Fibroblast of villous mesenchyme (primary cell): ENCODE results near the gene DNER. TPM values are rescaled to one million over a fixed set of nuclear protein-coding genes. Genes with fewer than 3 reads are reported as not detected.

Experiments used
- DNase-seq: peaks from one replicate; pipeline ENCODE4 v3.0.0-alpha.2; 2010; ENCODE audit warnings: low read depth
- H3K4me3 ChIP-seq: 2 replicates; pipeline ENCODE4 v1.5.1; 2011; ENCODE audit warnings: low read depth, mild to moderate bottlenecking, low read length
- total RNA-seq: library from RNA; depleted of rRNA; stranded (reverse); fragments of >200 nt; gene quantifications from 2 replicates; pipeline ENCODE4 v1.2.3, GENCODE V29; 2012
- TF ChIP-seq, protein P1 (sequence below): IDR thresholded peaks from 2 replicates; pipeline ENCODE4 v1.5.1; 2012; ENCODE audit warnings: low read depth, mild to moderate bottlenecking, low read length; ENCODE audit not compliant: insufficient read depth

Gene DNER
- total RNA-seq, 1 donor: 0.86 TPM

DNA sequence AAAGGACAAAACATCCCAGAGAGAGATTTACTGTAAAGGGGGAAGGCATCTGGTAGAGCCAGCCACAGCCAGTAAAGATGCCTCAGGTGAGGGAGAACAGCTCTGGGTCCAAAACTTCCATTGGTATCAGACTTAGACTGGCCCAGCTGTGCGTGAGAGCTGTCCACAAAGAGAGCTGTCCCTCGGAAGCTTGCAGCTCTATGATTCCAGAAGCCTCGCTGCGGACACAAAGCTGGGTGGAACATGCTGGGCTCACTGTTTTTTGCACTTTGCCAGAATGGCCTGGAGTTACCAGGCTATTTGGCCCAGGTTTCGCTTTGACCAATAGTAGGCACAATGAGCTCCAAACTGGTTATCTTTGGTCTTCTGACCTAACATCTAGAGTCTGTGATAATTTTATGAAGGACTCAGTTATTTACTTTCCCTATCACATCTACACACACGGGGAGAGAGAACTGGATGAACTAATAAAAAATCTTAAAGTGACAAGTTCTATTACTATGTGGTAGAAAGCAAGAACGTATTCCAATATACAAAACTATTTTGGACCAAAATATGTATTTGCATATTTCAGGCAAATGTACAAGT, 101.9 kb downstream of the DNER start:
- no peak for DNase-seq
- TF ChIP-seq, protein P1, sequence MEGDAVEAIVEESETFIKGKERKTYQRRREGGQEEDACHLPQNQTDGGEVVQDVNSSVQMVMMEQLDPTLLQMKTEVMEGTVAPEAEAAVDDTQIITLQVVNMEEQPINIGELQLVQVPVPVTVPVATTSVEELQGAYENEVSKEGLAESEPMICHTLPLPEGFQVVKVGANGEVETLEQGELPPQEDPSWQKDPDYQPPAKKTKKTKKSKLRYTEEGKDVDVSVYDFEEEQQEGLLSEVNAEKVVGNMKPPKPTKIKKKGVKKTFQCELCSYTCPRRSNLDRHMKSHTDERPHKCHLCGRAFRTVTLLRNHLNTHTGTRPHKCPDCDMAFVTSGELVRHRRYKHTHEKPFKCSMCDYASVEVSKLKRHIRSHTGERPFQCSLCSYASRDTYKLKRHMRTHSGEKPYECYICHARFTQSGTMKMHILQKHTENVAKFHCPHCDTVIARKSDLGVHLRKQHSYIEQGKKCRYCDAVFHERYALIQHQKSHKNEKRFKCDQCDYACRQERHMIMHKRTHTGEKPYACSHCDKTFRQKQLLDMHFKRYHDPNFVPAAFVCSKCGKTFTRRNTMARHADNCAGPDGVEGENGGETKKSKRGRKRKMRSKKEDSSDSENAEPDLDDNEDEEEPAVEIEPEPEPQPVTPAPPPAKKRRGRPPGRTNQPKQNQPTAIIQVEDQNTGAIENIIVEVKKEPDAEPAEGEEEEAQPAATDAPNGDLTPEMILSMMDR: no peak
- no peak overlapping the region for H3K4me3 ChIP-seq

DNA sequence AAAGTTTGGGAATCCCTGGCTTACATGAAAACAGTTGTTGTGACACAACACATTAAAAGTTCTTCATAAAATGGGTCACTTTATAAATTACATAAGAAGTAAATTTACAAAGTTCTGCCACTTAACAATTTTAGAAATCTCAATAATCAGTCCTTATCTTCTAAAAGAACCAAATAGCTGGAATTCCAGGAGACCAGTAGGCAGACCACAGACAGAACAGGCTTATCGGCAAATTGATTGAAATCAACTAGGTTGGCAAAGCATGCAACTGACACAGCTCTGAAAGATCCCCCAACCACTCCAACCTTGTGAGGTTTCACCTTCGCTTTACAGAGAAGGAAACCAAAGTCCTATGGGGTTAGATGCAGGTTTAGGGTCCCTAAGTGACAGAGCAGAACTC, 103.0 kb downstream of the DNER start:
- H3K4me3 ChIP-seq: no peak overlapping the region
- no peak for DNase-seq
- TF ChIP-seq, protein P1: no peak

DNA sequence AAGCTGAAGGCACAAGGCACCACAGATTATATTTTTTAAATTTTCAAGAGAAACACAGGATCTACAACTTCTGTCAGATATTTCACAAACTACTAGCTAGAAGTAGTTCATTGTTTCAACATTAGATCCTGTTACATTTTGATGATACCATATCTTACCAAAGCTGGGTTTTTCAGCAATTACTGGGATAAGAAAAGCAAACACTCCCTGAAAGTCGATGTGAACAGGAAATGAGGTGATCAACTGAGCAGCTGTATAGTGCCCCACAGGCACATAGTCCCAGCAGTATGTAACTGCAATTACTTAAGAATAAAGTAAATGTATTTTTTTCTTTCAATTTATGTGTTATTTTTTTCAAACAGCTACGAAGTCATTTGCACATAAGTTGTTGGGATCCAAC, 103.5 kb downstream of the DNER start:
- peak; percentile 22 for DNase-seq
- TF ChIP-seq, protein P1: no peak
- no peak overlapping the region for H3K4me3 ChIP-seq

DNA sequence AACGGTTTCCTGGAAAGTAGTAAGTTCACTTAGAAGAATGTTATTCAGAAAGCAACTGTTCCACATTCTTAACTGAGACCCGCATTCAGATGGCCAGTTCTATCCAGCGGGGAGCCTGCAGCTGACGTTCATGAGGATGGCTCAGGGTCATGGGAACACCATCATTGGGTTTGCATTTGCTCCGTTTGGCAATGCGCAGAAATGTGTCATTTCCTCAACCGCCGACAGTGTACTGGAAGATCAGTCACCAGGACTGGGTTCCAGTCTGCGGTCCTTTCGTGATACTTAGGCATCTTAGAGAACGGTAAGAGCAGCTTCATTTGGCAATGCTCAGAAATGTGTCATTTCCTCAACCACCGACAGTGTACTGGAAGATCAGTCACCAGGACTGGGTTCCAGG, 104.0 kb downstream of the DNER start:
- DNase-seq: peak; percentile 12
- TF ChIP-seq, protein P1: no peak

DNA sequence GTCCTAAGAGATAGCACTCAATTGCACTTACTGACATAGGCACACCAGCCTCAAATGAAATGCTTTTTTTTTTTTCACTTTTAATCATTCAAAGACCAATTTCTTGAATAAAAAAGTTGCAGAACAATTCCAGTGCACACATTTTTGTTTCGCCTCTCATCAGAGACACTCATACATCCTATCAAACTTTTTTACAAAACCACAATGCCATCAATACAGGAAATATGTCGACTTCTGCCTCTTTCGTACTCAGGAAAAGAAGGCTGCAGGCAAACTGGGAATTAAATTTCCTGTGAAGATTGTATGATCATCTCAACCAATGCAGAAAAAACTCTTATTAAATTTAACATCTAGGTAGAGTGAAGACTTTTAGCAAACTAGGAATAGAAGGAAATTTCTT, 112.4 kb downstream of the DNER start:
- DNase-seq: no peak

More for the DNA sequence above, 104.0 kb downstream of the DNER start:
- H3K4me3 ChIP-seq: no peak overlapping the region

DNA sequence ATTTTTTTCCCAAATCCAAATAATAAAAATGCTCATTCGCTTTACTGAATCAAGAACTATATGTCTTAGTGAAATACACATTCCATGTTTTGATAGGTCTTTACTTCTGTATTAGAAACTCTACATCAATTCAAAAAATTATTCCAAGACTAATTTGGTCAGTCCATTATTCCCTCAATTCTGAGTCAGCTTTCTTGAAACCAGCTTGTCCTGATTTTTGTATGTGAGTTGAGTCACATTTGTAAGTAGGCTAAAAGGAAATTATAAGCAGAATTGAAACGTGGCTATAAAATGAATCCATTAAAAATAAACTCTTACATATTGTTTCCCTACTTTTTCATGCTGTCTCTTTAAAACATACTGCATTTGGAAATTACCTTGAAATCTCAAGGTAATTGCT, 113.0 kb downstream of the DNER start:
- TF ChIP-seq, protein P1: no peak
- no peak for DNase-seq
- H3K4me3 ChIP-seq: no peak overlapping the region

More for the DNA sequence above, 112.4 kb downstream of the DNER start:
- TF ChIP-seq, protein P1: no peak
- no peak overlapping the region for H3K4me3 ChIP-seq

DNA sequence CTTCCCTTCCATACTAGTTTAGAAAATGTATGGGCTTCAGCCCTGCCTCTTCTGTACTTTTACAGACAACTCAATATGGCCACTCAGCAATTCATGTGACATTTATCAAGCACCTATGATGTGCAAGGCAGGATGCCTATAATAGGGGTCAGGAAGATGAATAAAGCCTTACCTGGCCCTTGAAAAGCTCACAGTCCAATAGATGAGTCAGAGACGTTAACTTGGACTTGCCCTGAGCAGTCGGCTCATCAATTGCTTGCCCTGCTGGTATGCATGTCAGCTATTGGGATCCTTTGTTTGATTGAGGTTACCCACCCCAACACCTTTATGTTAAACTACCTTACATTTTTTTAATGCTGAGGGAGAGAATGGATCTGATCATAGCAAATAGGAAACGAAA, 116.1 kb downstream of the DNER start:
- TF ChIP-seq, protein P1: no peak
- DNase-seq: no peak
- no peak overlapping the region for H3K4me3 ChIP-seq
